Calu3 (cell line): ENCODE results near the gene ADRB1. TPM values are rescaled to one million over a fixed set of nuclear protein-coding genes. Genes with fewer than 3 reads are reported as not detected.

Experiments used
- BruUV-seq: library from RNA; stranded (reverse); fragments of 400-500 nt; replicated peaks from 2 replicates; lab custom pipeline; 2021; lab: Mats Ljungman, UMichigan
- CTCF ChIA-PET: fragments of 300-600 bp; sonication (Branson Sonifier 250); formaldehyde crosslinking; loops from one replicate; lab custom pipeline; 2022; ENCODE audit warnings: antibody characterized with exemption; lab: Charles Lee
- DNase-seq: peaks from one replicate; pipeline ENCODE4 v3.0.0; 2022
- H3K27ac Mint-ChIP-seq: one replicate; pipeline ENCODE4 v1.8.0; 2022; ENCODE audit warnings: mixed read lengths; ENCODE audit not compliant: unreplicated experiment
- H3K27me3 Mint-ChIP-seq: one replicate; pipeline ENCODE4 v1.8.0; 2022; ENCODE audit warnings: mixed read lengths; ENCODE audit not compliant: unreplicated experiment
- H3K36me3 Mint-ChIP-seq: one replicate; pipeline ENCODE4 v1.8.0; 2022; ENCODE audit warnings: mild to moderate bottlenecking, moderate library complexity, mixed read lengths; ENCODE audit not compliant: insufficient read depth, unreplicated experiment
- H3K4me1 Mint-ChIP-seq: one replicate; pipeline ENCODE4 v1.8.0; 2022; ENCODE audit warnings: mild to moderate bottlenecking, low read depth, mixed read lengths; ENCODE audit not compliant: unreplicated experiment
- H3K4me3 Mint-ChIP-seq: one replicate; pipeline ENCODE4 v1.8.0; 2022; ENCODE audit warnings: mild to moderate bottlenecking, low read depth, moderate library complexity, mixed read lengths; ENCODE audit not compliant: unreplicated experiment
- H3K9me3 Mint-ChIP-seq: one replicate; pipeline ENCODE4 v1.8.0; 2022; ENCODE audit warnings: low read depth, mixed read lengths; ENCODE audit not compliant: unreplicated experiment
- intact Hi-C: fragments of 100-400 bp; cut with micrococcal nuclease; formaldehyde crosslinking; loops from one replicate; pipeline ENCODE4 v1.10.0; 2022; ENCODE audit not compliant: unreplicated experiment
- total RNA-seq: library from RNA; stranded (reverse); gene quantifications from 2 replicates; pipeline ENCODE4 v1.2.3, GENCODE V29; 2022
- TF ChIP-seq, protein P1 (sequence below): fragments of 200-600 bp; IDR thresholded peaks from one replicate; pipeline ENCODE4 v1.8.0; 2022; ENCODE audit warnings: antibody characterized with exemption; ENCODE audit not compliant: unreplicated experiment

ADRB1 gene
- total RNA-seq, 1 experiment from 2014 or later: 0.47 TPM

DNA sequence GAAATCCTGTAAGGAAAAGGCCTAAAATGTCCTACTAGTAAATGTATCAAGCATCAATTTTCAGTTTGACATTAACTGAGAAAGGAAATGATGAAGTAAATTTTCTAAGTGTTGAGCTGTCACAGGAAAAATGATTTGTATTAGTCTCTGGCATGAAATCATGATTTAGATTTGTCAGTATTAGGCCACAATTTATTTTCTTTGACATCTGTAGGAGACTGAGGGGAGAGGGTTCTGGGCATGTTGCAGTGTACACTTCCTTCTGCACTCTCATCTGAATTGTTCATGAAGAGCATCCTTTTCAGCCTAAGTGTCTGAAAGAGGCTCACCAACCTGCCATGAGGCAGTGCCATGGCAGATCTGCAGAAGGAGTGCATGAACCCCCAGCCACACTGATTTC lies 15.9 kb downstream of the ADRB1 start:
- no TSS peak for BruUV-seq

DNA sequence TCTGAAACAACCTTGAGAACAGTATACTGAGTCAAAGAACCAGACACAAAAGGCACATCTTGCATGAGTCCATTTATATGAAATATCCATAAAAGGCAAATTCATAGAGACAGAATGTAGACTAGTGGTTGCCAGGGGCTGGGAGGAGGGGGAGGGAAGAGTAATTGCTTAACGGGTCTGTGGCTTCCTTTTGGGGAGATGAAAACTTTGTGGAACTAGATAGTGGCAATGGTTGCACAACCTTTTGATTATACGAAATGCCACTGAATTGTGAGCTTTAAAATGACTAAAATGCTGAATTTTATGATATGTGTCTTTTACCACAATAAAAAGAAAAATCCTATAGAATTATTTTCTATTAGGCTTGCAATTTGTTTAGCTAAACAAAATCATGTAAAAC lies 16.8 kb downstream of the ADRB1 start:
- Mint-ChIP-seq H3K4me1 (no peaks in the 10 kb centered on the region), H3K27ac (no peak overlapping the region), H3K27me3 (no peaks in the 10 kb centered on the region), H3K36me3 (no peaks in the 10 kb centered on the region), H3K9me3 (no peaks in the 10 kb centered on the region), H3K4me3 (no peak overlapping the region)
- CTCF ChIA-PET: no interaction called here
- intact Hi-C loops: no loop called here
- TF ChIP-seq, protein P1, sequence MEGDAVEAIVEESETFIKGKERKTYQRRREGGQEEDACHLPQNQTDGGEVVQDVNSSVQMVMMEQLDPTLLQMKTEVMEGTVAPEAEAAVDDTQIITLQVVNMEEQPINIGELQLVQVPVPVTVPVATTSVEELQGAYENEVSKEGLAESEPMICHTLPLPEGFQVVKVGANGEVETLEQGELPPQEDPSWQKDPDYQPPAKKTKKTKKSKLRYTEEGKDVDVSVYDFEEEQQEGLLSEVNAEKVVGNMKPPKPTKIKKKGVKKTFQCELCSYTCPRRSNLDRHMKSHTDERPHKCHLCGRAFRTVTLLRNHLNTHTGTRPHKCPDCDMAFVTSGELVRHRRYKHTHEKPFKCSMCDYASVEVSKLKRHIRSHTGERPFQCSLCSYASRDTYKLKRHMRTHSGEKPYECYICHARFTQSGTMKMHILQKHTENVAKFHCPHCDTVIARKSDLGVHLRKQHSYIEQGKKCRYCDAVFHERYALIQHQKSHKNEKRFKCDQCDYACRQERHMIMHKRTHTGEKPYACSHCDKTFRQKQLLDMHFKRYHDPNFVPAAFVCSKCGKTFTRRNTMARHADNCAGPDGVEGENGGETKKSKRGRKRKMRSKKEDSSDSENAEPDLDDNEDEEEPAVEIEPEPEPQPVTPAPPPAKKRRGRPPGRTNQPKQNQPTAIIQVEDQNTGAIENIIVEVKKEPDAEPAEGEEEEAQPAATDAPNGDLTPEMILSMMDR: no peak
- no peak for DNase-seq
- no TSS peak for BruUV-seq

More for the DNA sequence above, 15.9 kb downstream of the ADRB1 start:
- H3K4me1 Mint-ChIP-seq: no peaks in the 10 kb centered on the region
- H3K9me3 Mint-ChIP-seq: no peaks in the 10 kb centered on the region
- TF ChIP-seq, protein P1: no peak
- H3K27ac Mint-ChIP-seq: no peak overlapping the region
- H3K36me3 Mint-ChIP-seq: no peaks in the 10 kb centered on the region
- DNase-seq: no peak
- intact Hi-C loops: no loop called here
- CTCF ChIA-PET: interaction anchor here (0.5 kb wide), 1 partner anchor 302 kb away, joined by 3 read pairs; no protein-coding TSS in a partner anchor
- no peak overlapping the region for H3K4me3 Mint-ChIP-seq
- no peaks in the 10 kb centered on the region for H3K27me3 Mint-ChIP-seq

DNA sequence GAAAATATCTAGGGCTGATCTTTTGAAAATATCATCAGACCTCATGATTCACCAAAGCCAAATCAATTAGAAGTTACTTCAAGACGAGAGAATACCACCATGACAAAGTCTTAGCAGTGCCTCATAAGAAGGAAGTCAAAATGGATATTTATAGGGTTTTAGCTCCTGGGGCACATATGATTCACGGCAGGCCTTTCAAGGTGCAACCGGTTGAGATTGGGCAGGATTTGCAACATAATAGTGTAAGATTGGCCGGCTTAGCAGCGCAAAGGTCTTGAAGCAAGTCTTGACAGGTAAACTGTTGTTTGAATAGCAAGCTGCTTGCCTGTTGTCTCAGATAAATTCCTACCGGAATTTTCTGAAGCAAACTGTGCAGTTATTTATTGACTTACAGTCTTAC lies 17.5 kb downstream of the ADRB1 start:
- Mint-ChIP-seq H3K36me3 (no peaks in the 10 kb centered on the region), H3K9me3 (no peaks in the 10 kb centered on the region), H3K4me1 (no peaks in the 10 kb centered on the region), H3K4me3 (no peak overlapping the region), H3K27ac (no peak overlapping the region), H3K27me3 (no peaks in the 10 kb centered on the region)
- DNase-seq: no peak
- TF ChIP-seq, protein P1: no peak
- CTCF ChIA-PET: no interaction called here
- intact Hi-C loops: no loop called here
- BruUV-seq: no TSS peak

DNA sequence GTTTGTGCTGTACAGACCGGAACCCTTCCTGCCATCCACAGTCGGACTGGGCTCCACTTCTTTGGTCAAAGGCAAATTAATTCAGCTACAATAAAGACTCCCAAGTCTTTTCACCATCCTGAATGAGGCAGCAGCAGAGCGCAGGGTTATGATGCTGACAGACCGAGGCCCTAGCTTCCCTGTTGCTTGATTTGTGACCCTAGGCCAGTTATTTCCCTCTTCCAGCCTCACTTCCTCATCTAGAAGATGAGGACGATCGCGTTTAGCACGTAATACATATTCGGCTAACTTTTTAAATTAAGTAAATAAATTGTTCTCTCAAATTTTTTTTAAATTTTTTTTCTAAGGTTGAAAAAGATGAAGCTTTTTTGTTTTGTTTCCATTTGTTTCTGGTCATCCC lies 18.1 kb downstream of the ADRB1 start:
- BruUV-seq: no TSS peak
- Mint-ChIP-seq H3K27me3 (no peaks in the 10 kb centered on the region), H3K4me3 (no peak overlapping the region), H3K9me3 (no peaks in the 10 kb centered on the region), H3K4me1 (no peaks in the 10 kb centered on the region), H3K36me3 (no peaks in the 10 kb centered on the region), H3K27ac (no peak overlapping the region)
- intact Hi-C loops: no loop called here
- TF ChIP-seq, protein P1: no peak
- CTCF ChIA-PET: no interaction called here
- no peak for DNase-seq
